PC-9 (cell line): ENCODE data around the gene DENND2A. TPM values are rescaled to one million over a fixed set of nuclear protein-coding genes. Genes with fewer than 3 reads are reported as not detected.
"Not testable (repeated sequence)": the region's sequence is repeated elsewhere in the genome, so short reads cannot be mapped to it uniquely, and the experiment has no call there.

Source experiments
- BruUV-seq: library from RNA; stranded (reverse); fragments of 400-500 nt; replicated peaks from 2 replicates; lab custom pipeline; 2021; lab: Mats Ljungman, UMichigan
- CTCF ChIA-PET: fragments of 300-600 bp; sonication (Branson Sonifier 250); formaldehyde crosslinking; loops from one replicate; lab custom pipeline; 2022; ENCODE audit warnings: antibody characterized with exemption; lab: Charles Lee
- POLR2A ChIA-PET: fragments of 300-600 bp; sonication (Branson Sonifier 250); formaldehyde crosslinking; loops from one replicate; lab custom pipeline; 2022; ENCODE audit warnings: antibody characterized with exemption; ENCODE audit not compliant: unreplicated experiment; lab: Charles Lee
- DNase-seq, 2 experiments: peaks; one replicate each; pipeline versions ENCODE4 v3.0.0 to v3.0.0-alpha.2; 2015 to 2022; ENCODE audit warnings: mixed read lengths in 1 of 2
- H2AFZ ChIP-seq: fragments of 200-600 bp; sonication (generic); 2 replicates; pipeline ENCODE4 v1.8.1; 2017; ENCODE audit warnings: antibody characterized with exemption
- H3F3A ChIP-seq: fragments of 200-600 bp; sonication (generic); 2 replicates; pipeline ENCODE4 v1.8.1; 2017; ENCODE audit warnings: antibody characterized with exemption, mild to moderate bottlenecking, low read depth; ENCODE audit not compliant: insufficient read depth
- H3K27ac ChIP-seq: fragments of 200-600 bp; sonication (generic); 2 replicates; pipeline ENCODE4 v1.6.1; 2016; ENCODE audit warnings: mixed run types
- H3K27me3 ChIP-seq: fragments of 200-600 bp; sonication (generic); 2 replicates; pipeline ENCODE4 v1.6.1; 2016; ENCODE audit warnings: low read depth, mixed run types; ENCODE audit not compliant: insufficient read depth
- H3K36me3 ChIP-seq: fragments of 200-600 bp; sonication (generic); 2 replicates; pipeline ENCODE4 v1.6.1; 2016; ENCODE audit warnings: low read depth, mixed run types
- H3K4me1 ChIP-seq: fragments of 200-600 bp; sonication (generic); replicated peaks from 2 replicates; pipeline ENCODE4 v1.6.1; 2016; ENCODE audit warnings: mixed run types; ENCODE audit not compliant: insufficient read depth
- H3K4me2 ChIP-seq: fragments of 200-600 bp; sonication (generic); 2 replicates; pipeline ENCODE4 v1.6.1; 2017; ENCODE audit warnings: mixed run types
- H3K4me3 ChIP-seq: fragments of 200-600 bp; sonication (generic); 2 replicates; pipeline ENCODE4 v1.6.1; 2016; ENCODE audit warnings: mixed run types
- H3K79me2 ChIP-seq: fragments of 200-600 bp; sonication (generic); 2 replicates; pipeline ENCODE4 v1.6.1; 2017; ENCODE audit warnings: low read depth, mixed run types
- H3K9me2 ChIP-seq: fragments of 200-600 bp; sonication (generic); 2 replicates; pipeline ENCODE4 v1.8.1; 2017; ENCODE audit warnings: mild to moderate bottlenecking; ENCODE audit not compliant: insufficient read depth
- H3K9me3 ChIP-seq: fragments of 200-600 bp; sonication (generic); 2 replicates; pipeline ENCODE4 v1.8.1; 2016; ENCODE audit warnings: low read depth; ENCODE audit not compliant: insufficient read depth
- H4K20me1 ChIP-seq: fragments of 200-600 bp; sonication (generic); 2 replicates; pipeline ENCODE4 v1.8.1; 2017; ENCODE audit not compliant: insufficient read depth
- EZH2 ChIP-seq: fragments of 200-600 bp; sonication (generic); IDR thresholded peaks from 2 replicates; pipeline ENCODE4 v1.8.0; 2017; ENCODE audit warnings: antibody characterized with exemption, low read depth
- intact Hi-C: fragments of 100-400 bp; cut with micrococcal nuclease; formaldehyde crosslinking; loops from one replicate; pipeline ENCODE4 v1.10.0; 2022; ENCODE audit not compliant: unreplicated experiment
- total RNA-seq: library from RNA; stranded (reverse); gene quantifications from 2 replicates; pipeline ENCODE4 v1.2.3, GENCODE V29; 2021
- TF ChIP-seq, protein P1 (sequence below): fragments of 200-600 bp; sonication (generic); conservative IDR thresholded peaks from 2 replicates; pipeline ENCODE4 v1.6.1; 2017; ENCODE audit warnings: mixed run types, antibody characterized with exemption, mild to moderate bottlenecking, moderate library complexity

The DENND2A gene
- total RNA-seq, 1 experiment from 2014 or later, result 4.2 TPM

DNA sequence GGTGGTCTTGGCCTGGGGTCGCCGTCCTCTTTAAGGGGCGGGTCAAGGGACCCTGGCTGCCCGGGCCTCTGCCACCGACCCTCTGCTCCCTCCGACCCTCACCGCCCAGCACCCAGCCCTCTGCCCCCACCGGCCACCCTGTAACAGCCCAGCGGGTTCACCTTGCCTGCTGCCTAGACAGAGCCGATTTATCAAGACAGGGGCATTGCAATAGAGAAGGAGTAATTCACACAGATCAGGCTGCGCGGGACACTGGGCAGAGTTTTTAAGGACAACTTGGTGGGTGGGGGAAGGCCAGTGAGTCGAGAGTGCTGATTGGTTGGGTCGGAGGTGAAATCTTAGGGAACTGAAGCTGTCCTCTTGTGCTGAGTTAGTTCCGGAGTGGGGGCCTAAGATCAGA lies 31.4 kb upstream of the DENND2A start:
- Histone ChIP-seq H3K4me2 (peak overlapping the region; percentile 93), H3F3A (peaks cover 4% of the 10 kb centered on the region; the same call in 1 of the 2 replicates), H2AFZ (0 out of 2 replicates have a peak overlapping the region, but pooled peaks have one; percentile 67), H3K9me3 (no peaks in the 10 kb centered on the region), H3K4me3 (peak overlapping the region; percentile 79; the same call in 1 of the 2 replicates), H3K79me2 (peaks cover 5% of the 10 kb centered on the region; the same call in 1 of the 2 replicates), H3K4me1 (peaks cover 42% of the 10 kb centered on the region), H3K36me3 (no peaks in the 10 kb centered on the region), H3K27me3 (no peaks in the 10 kb centered on the region), H4K20me1 (no peaks in the 10 kb centered on the region), H3K9me2 (no peaks in the 10 kb centered on the region), H3K27ac (no peak overlapping the region)
- ChIA-PET CTCF (no interaction called here), POLR2A (no interaction called here)
- intact Hi-C loops, result loop anchor here (2.0 to 5.0 kb wide), 2 partner anchors 25 to 340 kb away; partner anchors contain the start of genes MRPS33 and NDUFB2
- TF ChIP-seq, protein P1, sequence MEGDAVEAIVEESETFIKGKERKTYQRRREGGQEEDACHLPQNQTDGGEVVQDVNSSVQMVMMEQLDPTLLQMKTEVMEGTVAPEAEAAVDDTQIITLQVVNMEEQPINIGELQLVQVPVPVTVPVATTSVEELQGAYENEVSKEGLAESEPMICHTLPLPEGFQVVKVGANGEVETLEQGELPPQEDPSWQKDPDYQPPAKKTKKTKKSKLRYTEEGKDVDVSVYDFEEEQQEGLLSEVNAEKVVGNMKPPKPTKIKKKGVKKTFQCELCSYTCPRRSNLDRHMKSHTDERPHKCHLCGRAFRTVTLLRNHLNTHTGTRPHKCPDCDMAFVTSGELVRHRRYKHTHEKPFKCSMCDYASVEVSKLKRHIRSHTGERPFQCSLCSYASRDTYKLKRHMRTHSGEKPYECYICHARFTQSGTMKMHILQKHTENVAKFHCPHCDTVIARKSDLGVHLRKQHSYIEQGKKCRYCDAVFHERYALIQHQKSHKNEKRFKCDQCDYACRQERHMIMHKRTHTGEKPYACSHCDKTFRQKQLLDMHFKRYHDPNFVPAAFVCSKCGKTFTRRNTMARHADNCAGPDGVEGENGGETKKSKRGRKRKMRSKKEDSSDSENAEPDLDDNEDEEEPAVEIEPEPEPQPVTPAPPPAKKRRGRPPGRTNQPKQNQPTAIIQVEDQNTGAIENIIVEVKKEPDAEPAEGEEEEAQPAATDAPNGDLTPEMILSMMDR, result no peak
- TF ChIP-seq EZH2, result no peak
- BruUV-seq, result TSS peak; percentile 66
- peak in 1 of 2 experiments; percentile 12 for DNase-seq

DNA sequence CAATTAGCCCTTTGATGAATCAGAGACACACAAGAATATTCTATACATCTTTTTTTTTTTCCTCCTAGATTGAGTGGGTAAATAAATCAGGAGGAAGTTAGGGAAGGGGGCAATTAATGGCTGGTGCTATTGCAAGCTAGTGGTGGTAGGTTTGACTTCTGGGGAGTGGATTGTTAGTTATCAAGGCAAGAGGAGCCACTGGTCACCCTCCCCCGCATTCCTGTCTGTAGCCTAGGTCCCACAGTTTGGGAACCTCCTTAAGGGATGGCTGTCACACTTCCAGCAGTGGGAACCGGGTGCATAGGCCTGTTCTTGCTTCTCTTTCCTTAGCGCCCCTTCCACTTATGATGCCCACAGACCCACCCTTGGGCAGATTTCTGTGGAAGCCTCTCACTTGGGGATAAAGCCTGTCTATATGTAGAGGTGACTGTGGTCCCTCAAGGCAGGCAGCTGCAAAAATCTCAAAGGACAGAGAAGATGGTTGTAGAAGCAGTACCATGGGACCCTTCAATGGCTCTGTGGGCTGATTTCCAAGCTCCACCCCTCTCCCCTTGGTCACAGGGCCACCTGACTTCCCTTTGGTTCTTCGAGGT lies 29.8 kb upstream of the DENND2A start:
- H3K27me3 ChIP-seq, result no peaks in the 10 kb centered on the region
- ChIA-PET CTCF (no interaction called here), POLR2A (no interaction called here)
- H3K79me2 ChIP-seq, result peaks cover 5% of the 10 kb centered on the region; the same call in 1 of the 2 replicates
- peaks cover 44% of the 10 kb centered on the region for H3K4me1 ChIP-seq
- H3K36me3 ChIP-seq, result no peaks in the 10 kb centered on the region
- H3F3A ChIP-seq, result peaks cover 4% of the 10 kb centered on the region; the same call in 1 of the 2 replicates
- DNase-seq, result peak in 1 of 2 experiments; percentile 21
- H3K27ac ChIP-seq, result no peak overlapping the region
- TF ChIP-seq, protein P1, result no peak
- TF ChIP-seq EZH2, result no peak
- H3K9me3 ChIP-seq, result no peaks in the 10 kb centered on the region
- H4K20me1 ChIP-seq, result no peaks in the 10 kb centered on the region
- no peak overlapping the region for H2AFZ ChIP-seq
- H3K9me2 ChIP-seq, result no peaks in the 10 kb centered on the region
- H3K4me2 ChIP-seq, result no peak overlapping the region
- H3K4me3 ChIP-seq, result no peak overlapping the region
- intact Hi-C loops, result loop anchor here (5.0 kb wide), 1 partner anchor 342 kb away; the partner anchor contains the start of gene MRPS33
- BruUV-seq, result no TSS peak

GRCh38 chr7:140669862-140670261 lies 29.2 kb upstream of the DENND2A start:
- intact Hi-C loops, result loop anchor here (5.0 kb wide), 1 partner anchor 342 kb away; the partner anchor contains the start of gene MRPS33
- H2AFZ ChIP-seq, H3K27ac ChIP-seq, H3K27me3 ChIP-seq, H4K20me1 ChIP-seq, H3K4me2 ChIP-seq, CTCF ChIA-PET, H3K36me3 ChIP-seq, BruUV-seq, H3K79me2 ChIP-seq, H3K4me3 ChIP-seq, H3F3A ChIP-seq, H3K9me3 ChIP-seq, H3K9me2 ChIP-seq: not testable (repeated sequence)
- DNase-seq, result peak in 1 of 2 experiments; percentile 29
- POLR2A ChIA-PET, result interaction anchor here (0.6 kb wide), 1 partner anchor 354 kb away, joined by 4 read pairs; no protein-coding TSS in a partner anchor
- H3K4me1 ChIP-seq, result peaks cover 39% of the 10 kb centered on the region
